Esophagus squamous epithelium (tissue), 5 donors: ENCODE data around the gene MAGIX. TPM values are rescaled to one million over a fixed set of nuclear protein-coding genes. Genes with fewer than 3 reads are reported as not detected.
A peak's percentile ranks its signal among the peaks of the same experiment; 100 is the strongest.
"Not testable (repeated sequence)": the region's sequence is repeated elsewhere in the genome, so short reads cannot be mapped to it uniquely, and the experiment has no call there.

Experiments
- DNase-seq: peaks from one replicate; lab custom pipeline; 2025; lab: John Stamatoyannopoulos, UW
- H3K27ac ChIP-seq, 4 donors: fragments of 200-600 bp; sonication (generic); one replicate each; pipeline ENCODE4 v1.5.1; 2016 to 2019; ENCODE audit warnings: mild to moderate bottlenecking in 1 of 4
- H3K27me3 ChIP-seq, 4 donors: fragments of 200-600 bp; sonication (generic); 1 replicate in 3 of 4; 2 replicates in 1 of 4; pipeline versions ENCODE4 v1.5.1 to v1.6.0; 2017 to 2021; ENCODE audit warnings: antibody characterized with exemption in 1 of 4
- H3K36me3 ChIP-seq, 3 donors: fragments of 200-600 bp; sonication (generic); one replicate each; pipeline ENCODE4 v1.5.1; 2016 to 2019
- H3K4me1 ChIP-seq, 3 donors: fragments of 200-600 bp; sonication (generic); one replicate each; pipeline ENCODE4 v1.5.1; 2017 to 2019
- H3K4me3 ChIP-seq, 4 donors: fragments of 200-600 bp; sonication (generic); 1 replicate in 3 of 4; 2 replicates in 1 of 4; pipeline ENCODE4 v1.5.1; 2016 to 2019; ENCODE audit warnings: mild to moderate bottlenecking in 2 of 4, moderate library complexity in 1 of 4
- H3K9me3 ChIP-seq, 3 donors: fragments of 200-600 bp; sonication (generic); one replicate each; pipeline ENCODE4 v1.5.1; 2016 to 2019
- CTCF ChIP-seq, 6 experiments: fragments of 450-650 bp in 4 of 6; fragments of 200-600 bp in 2 of 6; sonication (generic) in 2 of 6; IDR thresholded peaks; one replicate each; pipeline ENCODE4 v1.5.1; 2016 to 2019; ENCODE audit warnings: antibody characterized with exemption in 6 of 6, mild to moderate bottlenecking in 4 of 6, moderate library complexity in 4 of 6
- POLR2A ChIP-seq, 4 donors: fragments of 450-650 bp; IDR thresholded peaks; one replicate each; pipeline ENCODE4 v1.6.1; 2017; ENCODE audit warnings: antibody characterized with exemption in 4 of 4, mild to moderate bottlenecking in 4 of 4, moderate library complexity in 3 of 4
- WGBS, 2 donors: methylation state at CpG; one replicate each; pipeline ENCODE4 v1.1.5; 2018; 5-methylcytosine and 5-hydroxymethylcytosine counted together
- intact Hi-C: fragments of 100-400 bp; cut with DNase I; formaldehyde crosslinking; loops from one replicate; pipeline ENCODE4 v1.15.0; 2022
- total RNA-seq, 4 donors: library from RNA; depleted of rRNA; stranded (reverse); fragments of >200 nt; gene quantifications; one replicate each; pipeline ENCODE4 v1.1.0, GENCODE V29; 2016
- donor health status: DM: yes; HTN: yes; CAD: no.

MAGIX gene
- total RNA-seq, 4 donors from 2014 or later, result 5.1 to 15.0 (median 8.5) TPM

GRCh38 chrX:49139713-49140112 lies 22.8 kb upstream of the MAGIX start:
- H3K36me3 ChIP-seq, result no peaks in the 10 kb centered on the region
- no peaks in the 10 kb centered on the region for H3K27me3 ChIP-seq
- no peak for DNase-seq
- peaks cover 4 to 27% (median 10%) of the 10 kb centered on the region in 3 donors for H3K9me3 ChIP-seq
- H3K27ac ChIP-seq, result no peak overlapping the region
- no peaks in the 10 kb centered on the region for H3K4me1 ChIP-seq
- H3K4me3 ChIP-seq, result no peak overlapping the region
- no peak for TF ChIP-seq CTCF (IDR thresholded peaks at IDR 0.05)
- TF ChIP-seq POLR2A (IDR thresholded peaks at IDR 0.05), result no peak
- intact Hi-C loops, result no loop called here
- WGBS, 2 donors, result 78 to 93% methylated on average over 2 to 4 of the region's 4 CpGs

- intact Hi-C loops, result not testable (repeated sequence)
- 46 to 57% methylated on average over 8 to 9 of the region's 9 CpGs for WGBS, 2 donors
- H3K9me3 ChIP-seq, result peaks cover 4 to 27% (median 10%) of the 10 kb centered on the region in 3 donors
Observed at GRCh38 chrX:49142264-49142663, 20.3 kb upstream of the MAGIX start.

GRCh38 chrX:49143154-49143553 lies 19.4 kb upstream of the MAGIX start:
- H3K4me1 ChIP-seq, H3K27me3 ChIP-seq, DNase-seq, H3K36me3 ChIP-seq, H3K4me3 ChIP-seq, intact Hi-C loops, H3K27ac ChIP-seq: not testable (repeated sequence)
- H3K9me3 ChIP-seq, result peaks cover 4 to 27% (median 10%) of the 10 kb centered on the region in 3 donors
- WGBS, 2 donors, result 30 to 69% methylated on average over 4 to 6 of the region's 7 CpGs

More at GRCh38 chrX:49142264-49142663, 20.3 kb upstream of the MAGIX start:
- H3K36me3 ChIP-seq, H3K27me3 ChIP-seq, H3K27ac ChIP-seq, H3K4me3 ChIP-seq, DNase-seq, H3K4me1 ChIP-seq: not testable (repeated sequence)
- TF ChIP-seq CTCF (IDR thresholded peaks at IDR 0.05), result peak in 4 of 6 experiments; percentile 8 to 29 (median 12)

GRCh38 chrX:49147282-49147681 lies 15.3 kb upstream of the MAGIX start:
- WGBS, 2 donors, result 90 to 100% methylated on average over 2 to 5 of the region's 8 CpGs
- DNase-seq, result no peak
- Histone ChIP-seq H3K27ac (no peak overlapping the region), H3K4me1 (no peaks in the 10 kb centered on the region), H3K36me3 (no peaks in the 10 kb centered on the region), H3K9me3 (no peaks in the 10 kb centered on the region), H3K27me3 (no peaks in the 10 kb centered on the region), H3K4me3 (no peak overlapping the region)
- intact Hi-C loops, result no loop called here
- TF ChIP-seq CTCF (IDR thresholded peaks at IDR 0.05) (no peak), POLR2A (IDR thresholded peaks at IDR 0.05) (no peak)

- H3K27ac ChIP-seq, result no peak overlapping the region
Observed at GRCh38 chrX:49147936-49148335, 14.6 kb upstream of the MAGIX start.

GRCh38 chrX:49148390-49149100 lies 14.0 kb upstream of the MAGIX start:
- H3K9me3 ChIP-seq, H3K4me1 ChIP-seq, H3K4me3 ChIP-seq, intact Hi-C loops, H3K27me3 ChIP-seq, H3K36me3 ChIP-seq, H3K27ac ChIP-seq, DNase-seq: not testable (repeated sequence)
- WGBS, 2 donors, result 54 to 63% methylated on average over 5 to 7 of the region's 21 CpGs

More at GRCh38 chrX:49147936-49148335, 14.6 kb upstream of the MAGIX start:
- H3K9me3 ChIP-seq, result no peaks in the 10 kb centered on the region
- no peak overlapping the region for H3K4me3 ChIP-seq
- H3K27me3 ChIP-seq, result no peaks in the 10 kb centered on the region
- intact Hi-C loops, result no loop called here
- no peak for DNase-seq
- no peak for TF ChIP-seq POLR2A (IDR thresholded peaks at IDR 0.05)
- no peak for TF ChIP-seq CTCF (IDR thresholded peaks at IDR 0.05)
- no peaks in the 10 kb centered on the region for H3K4me1 ChIP-seq
- WGBS, 2 donors, result 91 to 92% methylated on average over 3 to 13 of the region's 13 CpGs
- no peaks in the 10 kb centered on the region for H3K36me3 ChIP-seq

- intact Hi-C loops, result not testable (repeated sequence)
Observed at GRCh38 chrX:49149291-49149690, 13.3 kb upstream of the MAGIX start.

More at GRCh38 chrX:49149291-49149690, 13.3 kb upstream of the MAGIX start:
- 88 to 91% methylated on average over 5 to 12 of the region's 14 CpGs for WGBS, 2 donors
- DNase-seq, H3K36me3 ChIP-seq, H3K27ac ChIP-seq, H3K4me1 ChIP-seq, H3K4me3 ChIP-seq, H3K27me3 ChIP-seq, H3K9me3 ChIP-seq: not testable (repeated sequence)
